ENCODE data around the gene SARS1. TPM values are rescaled to one million over a fixed set of nuclear protein-coding genes. Genes with fewer than 3 reads are reported as not detected.

Gene SARS1
- total RNA-seq, 1 donor from 2014 or later, result 156 TPM

GRCh38 chr1:109243860-109244552 is 30.3 kb downstream of the SARS1 start:
- H3K4me3 Mint-ChIP-seq, result peak overlapping the region; percentile 2
- no peaks in the 10 kb centered on the region for H3K36me3 Mint-ChIP-seq (ENCODE audit: low read depth)
- no peak for DNase-seq (ENCODE audit: low read depth, low spot score)
- H3K27ac Mint-ChIP-seq (ENCODE audit: unreplicated experiment), result no peak overlapping the region
- peaks cover 39% of the 10 kb centered on the region for H3K4me1 Mint-ChIP-seq
- no peak for TF ChIP-seq CTCF (conservative IDR thresholded peaks at IDR 0.05)
- H3K27me3 Mint-ChIP-seq (ENCODE audit: low read depth), result no peaks in the 10 kb centered on the region
- H3K9me3 Mint-ChIP-seq, result no peaks in the 10 kb centered on the region

GRCh38 chr1:109246141-109246551 is 32.4 kb downstream of the SARS1 start:
- H3K9me3 Mint-ChIP-seq, result no peaks in the 10 kb centered on the region
- no peak for DNase-seq (ENCODE audit: low read depth, low spot score)
- TF ChIP-seq CTCF (conservative IDR thresholded peaks at IDR 0.05), result no peak
- H3K27me3 Mint-ChIP-seq (ENCODE audit: low read depth), result no peaks in the 10 kb centered on the region
- no peak overlapping the region for H3K27ac Mint-ChIP-seq (ENCODE audit: unreplicated experiment)
- H3K36me3 Mint-ChIP-seq (ENCODE audit: low read depth), result peaks cover under 1% of the 10 kb centered on the region
- peaks cover 39% of the 10 kb centered on the region for H3K4me1 Mint-ChIP-seq
- H3K4me3 Mint-ChIP-seq, result no peak overlapping the region

- H3K27me3 Mint-ChIP-seq (ENCODE audit: low read depth), result no peaks in the 10 kb centered on the region
- TF ChIP-seq CTCF (conservative IDR thresholded peaks at IDR 0.05), result no peak
Measured at GRCh38 chr1:109247401-109248365, 34.0 kb downstream of the SARS1 start.

GRCh38 chr1:109248444-109248796 is 34.7 kb downstream of the SARS1 start:
- no peak for TF ChIP-seq CTCF (conservative IDR thresholded peaks at IDR 0.05)
- H3K4me3 Mint-ChIP-seq, result peak overlapping the region; percentile 81
- H3K9me3 Mint-ChIP-seq, result no peaks in the 10 kb centered on the region

More at GRCh38 chr1:109247401-109248365, 34.0 kb downstream of the SARS1 start:
- no peak overlapping the region for H3K27ac Mint-ChIP-seq (ENCODE audit: unreplicated experiment)
- peaks cover 39% of the 10 kb centered on the region for H3K4me1 Mint-ChIP-seq
- peak overlapping the region; percentile 38 for H3K4me3 Mint-ChIP-seq
- peaks cover 16% of the 10 kb centered on the region for H3K36me3 Mint-ChIP-seq (ENCODE audit: low read depth)
- no peak for DNase-seq (ENCODE audit: low read depth, low spot score)
- no peaks in the 10 kb centered on the region for H3K9me3 Mint-ChIP-seq

GRCh38 chr1:109248797-109249629 is 35.3 kb downstream of the SARS1 start, which contains the start of gene CELSR2:
Gene CELSR2, plus strand, starts transcription at chr1:109249539. Its CDS starts 541 bp downstream, at chr1:109250080.
- H3K27me3 Mint-ChIP-seq (ENCODE audit: low read depth), result no peaks in the 10 kb centered on the region
- H3K4me3 Mint-ChIP-seq, result peak within 1 kb of the TSS; percentile 81
- TF ChIP-seq CTCF (conservative IDR thresholded peaks at IDR 0.05), result no peak
- no peaks in the 10 kb centered on the region for H3K9me3 Mint-ChIP-seq
- peak; percentile 61 for DNase-seq (ENCODE audit: low read depth, low spot score)
- H3K36me3 Mint-ChIP-seq (ENCODE audit: low read depth), result peaks cover 16% of the 10 kb centered on the region
- no peak within 1 kb of the TSS for H3K27ac Mint-ChIP-seq (ENCODE audit: unreplicated experiment)
- H3K4me1 Mint-ChIP-seq, result peaks cover 44% of the 10 kb centered on the region

More at GRCh38 chr1:109248444-109248796, 34.7 kb downstream of the SARS1 start:
- no peak overlapping the region for H3K27ac Mint-ChIP-seq (ENCODE audit: unreplicated experiment)
- H3K36me3 Mint-ChIP-seq (ENCODE audit: low read depth), result peaks cover 16% of the 10 kb centered on the region
- H3K4me1 Mint-ChIP-seq, result peaks cover 39% of the 10 kb centered on the region
- no peak for DNase-seq (ENCODE audit: low read depth, low spot score)
- H3K27me3 Mint-ChIP-seq (ENCODE audit: low read depth), result no peaks in the 10 kb centered on the region
